Neutrophil (primary cell): ENCODE measurements around the gene ANGEL1.

ENCODE experiments used
- H3K27ac ChIP-seq: fragments of 200-600 bp; sonication (generic); 2 replicates; pipeline ENCODE4 v1.5.1; 2016; ENCODE audit warnings: mild to moderate bottlenecking, moderate library complexity
- H3K27me3 ChIP-seq: fragments of 200-600 bp; sonication (generic); 2 replicates; pipeline ENCODE4 v1.6.0; 2016; ENCODE audit warnings: mild to moderate bottlenecking
- H3K36me3 ChIP-seq: fragments of 200-600 bp; sonication (generic); 2 replicates; pipeline ENCODE4 v1.5.1; 2017
- H3K4me1 ChIP-seq, 2 experiments: fragments of 200-600 bp in 1 of 2; sonication (generic) in 1 of 2; 1 replicate in 1 of 2; 2 replicates in 1 of 2; pipeline versions ENCODE4 v1.5.1 to v1.6.1; 2013 to 2016; ENCODE audit warnings: low read depth in 1 of 2, low read length in 1 of 2, mild to moderate bottlenecking in 1 of 2, moderate library complexity in 1 of 2; ENCODE audit not compliant: control insufficient read depth in 1 of 2, insufficient read depth in 1 of 2
- H3K4me3 ChIP-seq, 2 experiments: fragments of 200-600 bp in 1 of 2; sonication (generic) in 1 of 2; 1 replicate in 1 of 2; 2 replicates in 1 of 2; pipeline ENCODE4 v1.5.1; 2013 to 2016; ENCODE audit warnings: low read depth in 1 of 2, low read length in 1 of 2, mild to moderate bottlenecking in 1 of 2, moderate library complexity in 1 of 2
- H3K9me3 ChIP-seq: fragments of 200-600 bp; sonication (generic); 2 replicates; pipeline ENCODE4 v1.5.1; 2016
- TF ChIP-seq, protein P1 (sequence below): fragments of 200-600 bp; sonication (generic); IDR thresholded peaks from 2 replicates; pipeline ENCODE4 v1.5.1; 2016; ENCODE audit warnings: antibody characterized with exemption

Gene ANGEL1, protein sequence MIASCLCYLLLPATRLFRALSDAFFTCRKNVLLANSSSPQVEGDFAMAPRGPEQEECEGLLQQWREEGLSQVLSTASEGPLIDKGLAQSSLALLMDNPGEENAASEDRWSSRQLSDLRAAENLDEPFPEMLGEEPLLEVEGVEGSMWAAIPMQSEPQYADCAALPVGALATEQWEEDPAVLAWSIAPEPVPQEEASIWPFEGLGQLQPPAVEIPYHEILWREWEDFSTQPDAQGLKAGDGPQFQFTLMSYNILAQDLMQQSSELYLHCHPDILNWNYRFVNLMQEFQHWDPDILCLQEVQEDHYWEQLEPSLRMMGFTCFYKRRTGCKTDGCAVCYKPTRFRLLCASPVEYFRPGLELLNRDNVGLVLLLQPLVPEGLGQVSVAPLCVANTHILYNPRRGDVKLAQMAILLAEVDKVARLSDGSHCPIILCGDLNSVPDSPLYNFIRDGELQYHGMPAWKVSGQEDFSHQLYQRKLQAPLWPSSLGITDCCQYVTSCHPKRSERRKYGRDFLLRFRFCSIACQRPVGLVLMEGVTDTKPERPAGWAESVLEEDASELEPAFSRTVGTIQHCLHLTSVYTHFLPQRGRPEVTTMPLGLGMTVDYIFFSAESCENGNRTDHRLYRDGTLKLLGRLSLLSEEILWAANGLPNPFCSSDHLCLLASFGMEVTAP

DNA sequence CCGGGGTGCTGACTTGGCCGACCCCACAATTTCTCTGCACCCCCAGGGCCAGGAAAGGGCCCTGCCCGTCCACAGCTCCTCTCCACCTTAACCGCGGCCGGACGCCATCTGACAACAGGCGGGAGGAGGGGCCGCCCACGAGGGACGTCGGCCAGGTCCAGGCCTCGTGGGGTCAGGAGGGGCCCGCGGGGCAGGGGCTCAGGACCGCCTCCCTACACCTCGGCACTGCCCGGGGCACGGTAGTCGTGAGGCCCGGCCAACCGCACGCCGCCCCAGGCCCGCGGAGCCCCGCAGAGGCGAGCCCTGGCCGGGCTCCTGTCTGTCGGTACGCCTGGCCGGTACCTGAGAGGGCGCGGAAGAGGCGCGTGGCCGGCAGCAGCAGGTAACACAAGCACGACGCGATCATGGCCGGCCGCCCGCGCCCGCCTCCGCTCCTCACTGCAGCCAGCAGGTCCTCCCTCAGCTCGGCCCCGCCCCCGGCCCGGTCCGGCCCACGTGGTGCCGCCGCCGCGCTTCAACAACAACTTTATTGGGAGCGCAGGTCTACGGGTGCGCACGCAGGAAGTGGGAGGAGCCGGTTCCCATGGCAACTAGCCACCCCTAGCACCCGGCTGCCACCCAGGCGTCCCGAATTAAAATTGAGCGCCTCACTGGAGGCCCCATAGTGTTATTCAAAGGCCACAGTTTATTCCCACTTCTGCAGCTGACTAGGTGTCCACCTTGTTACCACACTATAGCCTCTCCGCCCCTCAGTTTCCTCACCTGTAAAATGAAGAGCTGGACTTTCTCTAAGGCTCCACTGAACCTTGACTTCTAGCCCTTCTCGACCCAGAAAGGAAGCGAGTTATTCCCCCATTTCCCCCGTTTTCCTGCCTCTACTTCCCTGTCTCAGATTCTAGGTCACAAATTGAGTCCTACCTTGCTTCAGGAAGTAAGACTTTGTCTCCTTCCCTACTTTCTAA is at the start of gene ANGEL1:
Gene ANGEL1, minus strand, starts transcription at position 461 of the 962 bp plus-strand sequence. Its CDS starts 55 bp downstream, at position 406.
- peak within 1 kb of the TSS; percentile 60 to 81 for H3K4me3 ChIP-seq
- H3K27ac ChIP-seq = peak within 1 kb of the TSS; percentile 66
- no peaks in the 10 kb centered on the region for H3K9me3 ChIP-seq
- peaks cover 23 to 28% of the 10 kb centered on the region in 2 experiments for H3K4me1 ChIP-seq
- peaks cover 18% of the 10 kb centered on the region for H3K27me3 ChIP-seq
- peaks cover 4% of the 10 kb centered on the region for H3K36me3 ChIP-seq
- TF ChIP-seq, protein P1, sequence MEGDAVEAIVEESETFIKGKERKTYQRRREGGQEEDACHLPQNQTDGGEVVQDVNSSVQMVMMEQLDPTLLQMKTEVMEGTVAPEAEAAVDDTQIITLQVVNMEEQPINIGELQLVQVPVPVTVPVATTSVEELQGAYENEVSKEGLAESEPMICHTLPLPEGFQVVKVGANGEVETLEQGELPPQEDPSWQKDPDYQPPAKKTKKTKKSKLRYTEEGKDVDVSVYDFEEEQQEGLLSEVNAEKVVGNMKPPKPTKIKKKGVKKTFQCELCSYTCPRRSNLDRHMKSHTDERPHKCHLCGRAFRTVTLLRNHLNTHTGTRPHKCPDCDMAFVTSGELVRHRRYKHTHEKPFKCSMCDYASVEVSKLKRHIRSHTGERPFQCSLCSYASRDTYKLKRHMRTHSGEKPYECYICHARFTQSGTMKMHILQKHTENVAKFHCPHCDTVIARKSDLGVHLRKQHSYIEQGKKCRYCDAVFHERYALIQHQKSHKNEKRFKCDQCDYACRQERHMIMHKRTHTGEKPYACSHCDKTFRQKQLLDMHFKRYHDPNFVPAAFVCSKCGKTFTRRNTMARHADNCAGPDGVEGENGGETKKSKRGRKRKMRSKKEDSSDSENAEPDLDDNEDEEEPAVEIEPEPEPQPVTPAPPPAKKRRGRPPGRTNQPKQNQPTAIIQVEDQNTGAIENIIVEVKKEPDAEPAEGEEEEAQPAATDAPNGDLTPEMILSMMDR = peak; percentile 36

DNA sequence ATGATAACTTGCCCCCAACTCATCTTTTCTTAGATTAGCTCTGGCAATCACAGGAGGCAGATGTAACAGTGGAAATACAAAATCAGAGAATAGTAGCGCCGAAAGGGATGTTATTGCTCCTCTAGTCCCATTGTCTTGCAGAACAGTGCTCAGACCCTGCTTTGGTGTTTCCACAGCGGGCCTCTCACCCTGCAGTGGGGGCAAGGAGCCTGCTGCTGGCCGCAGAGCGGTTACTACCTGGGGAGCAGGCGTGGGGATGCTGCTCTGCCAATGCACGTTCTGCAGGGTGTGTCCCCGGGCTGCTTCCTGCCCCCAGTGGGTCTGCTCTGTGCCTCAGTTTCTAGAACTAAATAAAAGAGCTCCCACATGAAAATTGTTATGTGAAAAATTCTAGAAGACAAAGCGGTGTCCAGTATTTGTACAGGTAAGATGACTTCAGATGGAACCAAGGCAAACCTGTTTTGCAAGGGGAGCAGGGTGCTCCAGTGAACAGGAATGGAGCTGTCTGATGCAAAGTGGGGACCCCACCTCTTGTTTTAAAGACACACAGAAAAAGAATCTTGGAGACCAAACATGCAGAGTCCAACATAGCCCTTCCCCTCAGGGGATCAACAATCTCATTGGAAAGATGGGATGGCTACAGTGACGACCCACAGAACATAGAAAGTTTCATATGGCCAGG is 49.0 kb upstream of the ANGEL1 start:
- Histone ChIP-seq H3K27me3 (no peaks in the 10 kb centered on the region), H3K27ac (no peak overlapping the region), H3K4me1 (peaks cover 21% of the 10 kb centered on the region in 2 experiments), H3K36me3 (no peaks in the 10 kb centered on the region), H3K4me3 (no peak overlapping the region), H3K9me3 (no peaks in the 10 kb centered on the region)
- TF ChIP-seq, protein P1 = no peak

DNA sequence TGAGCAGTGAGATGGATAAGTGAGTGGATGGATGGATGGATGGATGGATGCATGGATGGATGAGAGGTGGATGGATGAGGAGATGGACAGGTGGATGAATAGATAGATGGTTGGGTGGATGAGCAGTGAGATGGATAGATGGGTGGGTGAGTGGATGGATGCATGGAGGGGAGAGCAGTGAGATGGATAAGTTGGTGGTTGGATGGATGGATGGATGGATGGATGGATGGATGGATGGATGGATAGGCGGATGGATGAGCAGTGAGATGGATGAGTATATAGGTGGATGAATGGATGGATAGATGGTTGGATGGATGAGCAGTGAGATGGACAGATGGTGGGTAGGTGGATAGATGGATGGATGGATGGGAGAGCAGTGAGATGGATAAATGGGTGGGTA is 44.1 kb upstream of the ANGEL1 start:
- H3K27ac ChIP-seq = no peak overlapping the region
- H3K36me3 ChIP-seq = no peaks in the 10 kb centered on the region
- peaks cover 3% of the 10 kb centered on the region for H3K27me3 ChIP-seq
- no peak overlapping the region for H3K4me3 ChIP-seq
- no peaks in the 10 kb centered on the region for H3K4me1 ChIP-seq
- no peaks in the 10 kb centered on the region for H3K9me3 ChIP-seq
- TF ChIP-seq, protein P1 = no peak

DNA sequence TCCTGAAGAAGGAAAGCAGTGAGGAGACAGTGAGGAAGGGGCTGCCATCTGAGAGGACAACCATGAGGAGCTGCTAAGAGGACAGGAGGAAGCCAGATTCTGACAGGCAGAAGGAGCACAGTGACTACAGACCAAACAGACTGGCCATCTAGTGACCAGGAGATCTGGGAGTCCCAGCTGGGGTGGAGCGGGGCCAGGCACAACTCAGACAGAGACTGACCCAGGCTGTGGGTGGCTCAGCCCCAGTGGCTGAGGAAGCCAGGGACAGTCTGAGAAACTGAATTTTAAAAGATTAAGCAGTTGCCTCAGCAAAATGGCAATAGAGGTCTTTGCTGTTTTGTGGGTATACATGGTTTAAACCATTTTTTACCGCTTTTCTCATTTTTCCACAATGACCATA is 42.4 kb upstream of the ANGEL1 start:
- Histone ChIP-seq H3K36me3 (no peaks in the 10 kb centered on the region), H3K4me1 (no peaks in the 10 kb centered on the region), H3K4me3 (no peak overlapping the region), H3K27me3 (peaks cover 3% of the 10 kb centered on the region), H3K27ac (no peak overlapping the region), H3K9me3 (no peaks in the 10 kb centered on the region)
- TF ChIP-seq, protein P1 = no peak

DNA sequence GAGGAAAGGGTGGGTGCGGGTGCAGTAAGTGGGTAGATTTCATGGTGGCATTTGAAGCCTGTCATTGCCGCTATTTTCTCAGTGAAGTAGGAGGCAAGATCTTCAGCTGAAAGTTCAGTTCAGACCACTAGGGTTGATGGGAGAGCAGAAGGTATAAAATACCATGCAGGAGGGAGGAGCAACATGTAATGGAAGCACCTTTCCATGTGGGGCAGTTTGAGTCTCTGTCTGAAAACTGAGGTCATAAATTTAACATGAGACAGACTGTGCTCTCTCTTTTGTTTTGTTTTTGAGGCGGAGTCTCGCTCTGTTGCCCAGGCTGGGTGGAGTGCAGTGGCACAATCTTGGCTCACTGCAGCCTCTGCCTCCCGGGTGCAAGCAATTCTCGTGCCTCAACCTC is 36.2 kb upstream of the ANGEL1 start:
- H3K9me3 ChIP-seq = no peaks in the 10 kb centered on the region
- no peak overlapping the region for H3K27ac ChIP-seq
- no peaks in the 10 kb centered on the region for H3K27me3 ChIP-seq
- H3K36me3 ChIP-seq = no peaks in the 10 kb centered on the region
- TF ChIP-seq, protein P1 = no peak
- H3K4me1 ChIP-seq = no peaks in the 10 kb centered on the region
- H3K4me3 ChIP-seq = no peak overlapping the region
